HG03097 (cell line): ENCODE results near the gene MYO7B.

ENCODE experiments used
- ATAC-seq: cut with Tn5 transposase; IDR thresholded peaks from one replicate; pipeline ENCODE4 v1.9.1; 2021; ENCODE audit not compliant: unreplicated experiment, low FRiP score

The MYO7B gene

DNA sequence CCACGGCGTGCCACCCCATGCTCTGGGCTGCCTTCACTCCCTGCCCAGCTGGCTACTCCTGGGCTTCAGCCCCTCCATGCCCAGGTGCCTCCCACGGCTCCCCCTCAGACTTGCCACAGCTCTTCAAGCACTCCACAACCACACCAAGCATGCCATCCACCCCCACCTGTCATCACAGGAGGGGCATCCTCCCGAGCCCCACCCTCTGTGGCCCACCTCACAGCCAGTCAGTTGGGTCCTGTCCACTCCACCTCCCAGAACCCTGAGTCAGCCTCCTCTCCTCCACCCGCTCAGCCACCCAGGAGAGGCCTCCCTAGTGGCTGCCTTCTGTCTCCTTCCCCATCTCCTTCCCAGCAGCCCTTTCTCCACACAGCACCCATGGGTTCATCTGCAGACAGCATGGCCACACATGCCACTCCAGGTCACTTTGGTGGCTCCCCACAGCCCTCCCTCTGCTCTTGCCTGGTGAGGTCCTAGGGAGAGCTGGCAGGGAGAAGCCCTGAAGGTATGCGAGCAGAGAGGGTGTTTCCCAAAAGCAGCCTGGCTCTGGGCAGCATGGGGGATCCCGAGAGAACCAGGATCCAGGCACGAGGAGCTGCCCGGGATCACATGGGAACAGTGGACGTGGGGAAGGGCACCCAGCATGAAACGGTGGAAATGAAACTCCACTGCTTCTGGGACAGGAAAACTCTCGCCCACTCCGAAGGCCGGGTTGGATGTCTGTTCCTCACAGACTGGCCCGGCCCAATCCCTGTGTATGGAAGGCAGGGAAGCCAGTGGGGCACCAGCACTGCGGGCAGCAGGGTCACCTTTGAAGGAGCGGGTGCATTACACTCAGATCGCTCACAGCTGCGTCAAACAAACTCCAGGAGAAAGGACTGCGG, 137.1 kb downstream of the MYO7B start:
- ATAC-seq = no peak

GRCh38 chr2:127673291-127674069, 138.0 kb downstream of the MYO7B start:
- ATAC-seq = no peak

GRCh38 chr2:127674241-127675209, 139.0 kb downstream of the MYO7B start:
- no peak for ATAC-seq

DNA sequence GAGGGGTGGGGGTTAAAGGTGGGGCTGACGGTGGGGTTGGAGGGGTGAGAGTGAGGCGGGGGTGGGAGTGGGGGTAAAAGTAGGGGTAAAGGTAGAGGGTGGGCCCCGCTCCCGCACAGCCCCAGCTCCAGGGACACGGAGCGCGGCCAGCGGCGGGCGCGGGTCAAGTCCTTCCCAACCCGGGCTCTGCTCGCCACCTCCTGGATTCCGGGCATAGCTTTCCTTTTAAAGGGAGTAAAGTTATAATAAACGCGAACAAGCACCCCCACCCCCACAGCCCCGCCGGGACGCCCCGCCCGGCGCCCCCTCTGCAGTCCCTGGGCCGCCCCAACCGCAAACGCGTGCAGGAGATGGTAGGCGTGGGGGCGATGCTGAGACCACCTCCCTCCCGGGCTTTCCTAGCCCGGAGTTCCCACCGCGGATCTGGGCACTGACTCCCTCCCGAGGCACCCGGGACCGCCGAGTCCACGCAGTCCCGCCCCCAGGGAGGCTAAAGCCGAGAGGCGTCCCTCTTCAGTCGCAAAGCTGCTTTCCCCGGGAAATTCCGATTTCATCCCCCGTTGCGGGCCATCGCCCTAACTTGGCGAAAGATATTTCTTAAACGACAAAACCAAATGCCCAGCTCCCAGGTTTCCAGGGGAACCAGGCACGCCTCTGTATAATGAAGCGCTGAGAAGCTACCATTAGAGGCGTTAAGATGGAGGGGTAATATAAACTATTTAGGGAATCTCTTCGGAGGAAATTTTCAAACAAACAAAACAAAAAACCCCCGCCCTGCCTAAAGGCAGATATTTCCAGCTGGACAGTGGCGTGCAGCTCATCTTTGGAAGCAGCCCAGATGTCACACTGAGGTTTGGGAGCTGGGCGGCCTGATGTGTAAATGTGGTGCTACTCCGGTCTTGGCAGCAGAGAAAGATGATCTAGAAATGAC, 140.1 kb downstream of the MYO7B start, which contains the start of gene LIMS2:
Gene LIMS2 (minus strand): TSS at position 200 of the 931 bp plus-strand sequence. CDS start 506 bp downstream, outside the sequence.
- ATAC-seq = no peak

DNA sequence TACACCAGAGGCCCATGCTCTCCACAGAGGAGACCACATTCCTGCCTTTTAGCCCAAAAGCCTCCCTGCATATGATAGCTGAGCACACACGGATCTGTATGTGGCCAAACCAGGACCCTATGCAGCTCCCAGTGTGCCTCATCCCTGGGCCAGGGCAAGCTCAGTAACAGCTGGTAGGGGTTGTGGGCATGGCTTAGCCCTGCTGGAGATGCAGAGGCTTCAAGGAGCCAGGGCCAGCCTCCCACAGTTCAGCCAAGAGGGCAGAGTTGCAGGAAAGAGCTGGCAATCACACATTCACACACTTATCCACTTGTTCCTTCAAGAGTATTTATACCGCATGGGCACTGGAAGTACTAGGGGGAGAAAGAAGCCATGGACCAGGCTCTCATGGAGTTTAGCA, 141.4 kb downstream of the MYO7B start:
- ATAC-seq = no peak

- ATAC-seq = no peak
Measured at GRCh38 chr2:127678531-127678930, 143.0 kb downstream of the MYO7B start.

DNA sequence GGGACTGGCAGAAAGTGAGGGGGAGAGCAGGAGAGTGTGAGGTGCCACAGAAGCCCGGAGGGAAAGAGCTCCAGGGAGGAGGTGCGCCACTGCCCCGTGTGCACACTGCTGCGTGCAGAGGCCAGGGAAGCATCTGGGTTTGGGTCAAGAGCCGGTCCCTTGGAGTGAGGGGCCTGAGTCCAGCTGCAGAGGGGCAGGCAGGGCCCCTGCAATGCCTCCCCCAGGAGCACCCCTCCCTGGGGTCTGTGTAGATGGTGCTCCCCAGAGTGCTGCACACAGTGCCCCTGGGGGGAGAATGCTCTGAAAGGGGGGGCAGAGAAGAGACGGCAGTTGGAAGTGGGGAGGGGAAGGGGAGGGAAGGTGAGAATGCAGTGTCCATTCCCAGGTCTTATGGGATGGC, 143.5 kb downstream of the MYO7B start:
- no peak for ATAC-seq

DNA sequence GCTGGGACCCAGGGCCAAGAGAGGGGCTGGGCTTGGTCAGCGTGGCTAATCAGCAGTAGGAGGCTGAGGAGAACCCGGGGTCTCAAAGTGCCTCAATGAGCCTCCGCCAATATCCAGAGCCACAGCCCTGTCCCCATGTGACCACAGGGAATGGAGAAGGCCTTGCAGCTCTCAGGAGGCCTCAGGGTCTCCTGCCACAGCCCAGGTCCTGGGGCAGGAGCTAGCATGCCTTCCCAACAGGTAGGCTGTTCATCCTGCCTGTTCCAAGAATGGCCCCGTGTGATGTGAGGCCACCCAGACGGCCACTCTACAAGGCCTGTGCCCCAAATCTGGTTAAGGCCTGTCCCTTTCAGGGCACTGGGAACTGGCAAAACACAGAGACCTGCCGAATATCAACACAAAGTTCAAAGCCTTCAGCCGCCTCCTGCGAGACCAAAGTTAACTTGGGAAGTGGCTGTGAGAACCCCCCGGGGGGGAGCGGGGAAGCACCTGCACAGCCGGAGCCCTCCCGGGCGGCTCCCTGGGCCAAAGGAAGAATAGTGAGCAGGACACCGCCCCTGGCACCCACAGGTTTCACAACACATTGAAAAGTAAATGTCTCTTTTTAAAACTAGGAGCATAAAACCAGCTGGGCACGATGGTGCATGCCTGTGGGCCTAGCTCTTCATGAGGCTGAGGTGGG, 144.3 kb downstream of the MYO7B start:
- no peak for ATAC-seq

GRCh38 chr2:127680706-127681287, 145.3 kb downstream of the MYO7B start:
- ATAC-seq = no peak

DNA sequence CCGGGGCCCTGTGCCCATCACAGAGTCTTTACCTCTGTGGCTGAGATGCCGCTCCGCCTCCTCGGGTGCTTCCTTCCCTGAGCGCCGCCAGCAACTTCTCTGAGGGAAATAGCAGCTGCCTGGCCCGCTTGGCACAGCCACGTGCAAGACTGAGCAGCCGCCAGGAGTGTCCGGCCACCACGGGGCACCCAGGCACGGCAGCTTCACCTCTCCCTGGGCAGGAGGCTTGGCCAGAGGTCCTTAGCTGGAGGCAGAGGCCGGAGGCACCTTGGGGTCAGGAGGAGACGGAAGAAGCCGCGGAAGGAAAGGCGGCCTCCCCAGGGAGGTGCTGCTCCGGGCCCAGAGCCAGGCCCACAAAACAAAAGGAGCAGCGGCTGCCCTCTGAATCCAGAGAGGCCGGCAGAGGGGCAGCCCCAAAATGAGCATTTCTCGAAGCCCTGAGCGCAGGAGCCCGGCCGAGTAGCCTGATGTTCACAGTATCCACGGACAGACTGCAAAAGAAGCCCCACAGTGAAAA, 145.9 kb downstream of the MYO7B start:
- ATAC-seq = no peak

DNA sequence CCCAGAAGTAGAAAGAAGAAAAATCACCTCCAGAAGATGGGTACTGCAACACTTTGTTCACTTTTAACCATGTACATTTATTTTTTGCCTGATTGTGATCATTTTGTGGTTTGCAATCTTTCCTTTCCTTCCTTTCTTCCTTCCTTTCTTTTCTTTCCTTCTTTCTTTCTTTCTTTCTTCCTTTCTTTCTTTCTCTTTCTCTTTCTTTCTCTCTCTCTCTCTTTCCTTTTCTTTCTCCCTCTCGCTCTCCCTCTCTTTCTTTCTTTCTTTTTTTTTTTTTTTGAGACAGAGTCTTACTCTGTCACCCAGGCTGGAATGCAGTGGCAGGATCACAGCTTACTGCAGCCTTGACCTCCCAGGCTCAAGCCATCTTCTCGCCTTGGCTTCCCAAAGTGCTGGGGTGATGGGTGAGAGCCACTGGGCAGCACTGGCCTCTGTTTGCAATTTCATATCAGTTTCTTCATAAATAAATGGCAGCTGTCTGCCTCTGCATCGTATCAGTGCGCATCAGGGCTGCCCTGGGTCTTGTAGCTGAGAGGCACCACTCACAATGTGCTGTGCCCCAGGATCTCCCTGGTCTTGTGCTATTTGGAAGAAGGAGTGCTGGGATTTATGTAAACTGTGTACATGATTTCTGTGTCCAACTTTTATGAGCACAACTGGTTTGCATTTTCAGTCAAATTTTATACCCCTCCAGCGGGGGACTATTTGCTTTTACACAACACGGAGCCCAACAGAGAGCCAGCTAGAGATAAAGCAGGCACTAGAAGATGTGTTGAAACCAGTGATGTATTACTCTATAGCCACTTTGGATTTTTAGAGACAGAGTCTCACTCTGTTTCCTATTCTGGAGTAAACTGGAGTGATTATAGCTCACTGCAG, 146.7 kb downstream of the MYO7B start:
- no peak for ATAC-seq

DNA sequence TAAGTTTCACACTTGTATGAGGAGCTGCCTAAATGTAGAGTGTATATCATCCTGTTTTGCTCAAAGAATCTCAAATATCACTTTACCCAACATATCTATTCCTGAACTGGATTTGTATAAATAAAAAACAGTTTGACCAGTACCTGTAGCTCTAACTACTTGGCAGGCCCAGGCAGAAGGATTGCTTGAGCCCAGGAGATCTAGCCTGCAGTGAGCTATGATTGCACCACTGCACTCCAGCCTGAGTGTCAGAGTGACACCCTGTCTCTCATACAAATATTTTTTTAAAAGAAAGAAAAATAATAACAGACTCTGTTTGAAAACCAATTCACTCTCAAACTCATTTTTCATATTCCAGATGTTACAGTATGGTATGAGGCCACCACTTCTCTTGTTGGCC, 147.6 kb downstream of the MYO7B start:
- ATAC-seq = no peak

GRCh38 chr2:127683757-127684156, 148.3 kb downstream of the MYO7B start:
- ATAC-seq = no peak

DNA sequence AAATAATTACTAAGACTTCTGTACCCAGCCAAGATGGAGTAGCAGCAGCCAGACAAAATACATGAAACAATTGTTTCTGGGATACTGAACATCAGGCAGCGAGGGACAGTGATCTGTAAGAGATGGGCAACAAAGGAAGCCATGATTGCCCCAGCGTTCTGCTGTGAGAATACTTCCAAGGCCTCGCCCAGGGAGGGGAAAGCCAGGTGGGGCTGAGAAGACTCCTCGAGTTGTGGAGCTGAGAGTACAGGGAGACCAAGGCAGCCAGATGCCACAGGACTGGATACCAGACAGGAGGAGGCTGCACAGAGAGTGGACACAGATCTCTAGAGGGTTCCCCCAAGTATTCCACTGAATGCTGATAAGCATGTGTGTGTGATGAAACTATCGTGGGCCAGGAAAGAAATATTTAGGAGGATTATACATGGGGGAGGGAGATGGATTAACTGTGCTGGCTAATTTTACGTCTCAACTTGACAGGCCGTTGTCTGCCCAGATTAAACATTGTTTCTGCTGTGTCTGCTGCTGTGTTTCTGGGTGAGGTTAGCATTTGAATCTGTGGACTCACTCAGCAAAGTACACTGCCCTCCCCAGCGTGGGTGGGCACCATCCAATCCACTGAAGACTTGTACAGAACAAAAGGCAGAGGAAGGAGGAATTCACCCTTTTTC, 150.1 kb downstream of the MYO7B start:
- ATAC-seq = no peak
